ENCODE results near the gene EHBP1L1. TPM values are rescaled to one million over a fixed set of nuclear protein-coding genes. Genes with fewer than 3 reads are reported as not detected.

EHBP1L1 gene
- total RNA-seq, 4 donors from 2014 or later = 46.5 to 101 (median 87.4) TPM

- intact Hi-C loops (cut with DNase I) = loop anchor here (10.0 kb wide), 1 partner anchor 72 kb away; no protein-coding TSS in a partner anchor
- H3K36me3 ChIP-seq = peaks cover 28 to 62% (median 36%) of the 10 kb centered on the region in 3 donors
- WGBS, 2 donors = 25 to 56% methylated on average over 5 to 6 of the region's 10 CpGs
- no peaks in the 10 kb centered on the region for H3K27me3 ChIP-seq
- peak overlapping the region; percentile 96 to 98 (median 97) for H3K27ac ChIP-seq
- TF ChIP-seq CTCF (IDR thresholded peaks at IDR 0.05) = no peak
- no peak for TF ChIP-seq POLR2A (IDR thresholded peaks at IDR 0.05)
- no peak for DNase-seq
- H3K4me3 ChIP-seq = peak overlapping the region; percentile 81 to 99 (median 96)
- no peaks in the 10 kb centered on the region for H3K9me3 ChIP-seq
- peaks cover 31 to 51% (median 34%) of the 10 kb centered on the region in 3 donors for H3K4me1 ChIP-seq
Measured at GRCh38 chr11:65616575-65617001, 40.7 kb downstream of the EHBP1L1 start.

GRCh38 chr11:65617136-65617850, 41.4 kb downstream of the EHBP1L1 start:
- no peak for DNase-seq
- intact Hi-C loops (cut with DNase I) = loop anchor here (10.0 kb wide), 1 partner anchor 72 kb away; no protein-coding TSS in a partner anchor
- peak overlapping the region in 2 of 4 donors; percentile 81 to 99 for H3K4me3 ChIP-seq
- H3K9me3 ChIP-seq = no peaks in the 10 kb centered on the region
- H3K27ac ChIP-seq = peak overlapping the region in 1 of 4 donors; percentile 96
- 80 to 86% methylated on average over 8 to 10 of the region's 17 CpGs for WGBS, 2 donors
- H3K4me1 ChIP-seq = peaks cover 24 to 43% (median 27%) of the 10 kb centered on the region in 3 donors
- H3K36me3 ChIP-seq = peaks cover 30 to 62% (median 40%) of the 10 kb centered on the region in 3 donors
- H3K27me3 ChIP-seq = no peaks in the 10 kb centered on the region
- no peak for TF ChIP-seq CTCF (IDR thresholded peaks at IDR 0.05)
- TF ChIP-seq POLR2A (IDR thresholded peaks at IDR 0.05) = no peak

GRCh38 chr11:65617990-65618751, 42.3 kb downstream of the EHBP1L1 start:
- Histone ChIP-seq H3K27me3 (no peaks in the 10 kb centered on the region), H3K27ac (no peak overlapping the region), H3K36me3 (peaks cover 36 to 63% (median 41%) of the 10 kb centered on the region in 3 donors), H3K9me3 (no peaks in the 10 kb centered on the region), H3K4me1 (peaks cover 16 to 35% (median 18%) of the 10 kb centered on the region in 3 donors), H3K4me3 (no peak overlapping the region)
- DNase-seq = no peak
- 94% methylated on average over 9 of the region's 33 CpGs; no CpG with 5 or more reads in 1 of the 2 donors for WGBS, 2 donors
- intact Hi-C loops (cut with DNase I) = loop anchor here (10.0 kb wide), 1 partner anchor 73 kb away; no protein-coding TSS in a partner anchor
- TF ChIP-seq POLR2A (IDR thresholded peaks at IDR 0.05) = no peak
- no peak for TF ChIP-seq CTCF (IDR thresholded peaks at IDR 0.05)

- WGBS, 2 donors = 90 to 100% methylated on average over 2 to 5 of the region's 14 CpGs
Measured at GRCh38 chr11:65618763-65619162, 42.9 kb downstream of the EHBP1L1 start.

More at GRCh38 chr11:65618763-65619162, 42.9 kb downstream of the EHBP1L1 start:
- Histone ChIP-seq H3K9me3 (no peaks in the 10 kb centered on the region), H3K27me3 (no peaks in the 10 kb centered on the region), H3K36me3 (peaks cover 42 to 69% (median 46%) of the 10 kb centered on the region in 3 donors), H3K4me3 (no peak overlapping the region), H3K27ac (no peak overlapping the region), H3K4me1 (peaks cover 14 to 29% (median 16%) of the 10 kb centered on the region in 3 donors)
- intact Hi-C loops (cut with DNase I) = loop anchor here (10.0 kb wide), 1 partner anchor 74 kb away; no protein-coding TSS in a partner anchor
- TF ChIP-seq CTCF (IDR thresholded peaks at IDR 0.05) (no peak), POLR2A (IDR thresholded peaks at IDR 0.05) (no peak)
- DNase-seq = no peak
